Upper lobe of left lung (tissue), 6 donors: Measurements from ENCODE around the gene KCNK4. TPM values are rescaled to one million over a fixed set of nuclear protein-coding genes. Genes with fewer than 3 reads are reported as not detected.

ENCODE experiments used
- ATAC-seq, 2 donors: fragments of 200-7000 bp; cut with Tn5 transposase; one replicate each; pipeline ENCODE4 v1.9.1; 2022; ENCODE audit warnings: mild to moderate bottlenecking in 2 of 2, moderate library complexity in 2 of 2; ENCODE audit not compliant: low FRiP score in 2 of 2
- DNase-seq, 2 donors: peaks; one replicate each; pipeline ENCODE4 v3.0.0-alpha.2; 2019 to 2020
- H3K27ac ChIP-seq, 4 donors: fragments of 200-600 bp; sonication (generic); one replicate each; pipeline ENCODE4 v1.5.1; 2016 to 2019
- H3K27me3 ChIP-seq, 4 donors: fragments of 200-600 bp; sonication (generic); one replicate each; pipeline ENCODE4 v1.5.1; 2017 to 2019
- H3K36me3 ChIP-seq, 4 donors: fragments of 200-600 bp; sonication (generic); one replicate each; pipeline ENCODE4 v1.5.1; 2016 to 2019
- H3K4me1 ChIP-seq, 4 donors: fragments of 200-600 bp; sonication (generic); one replicate each; pipeline ENCODE4 v1.5.1; 2018 to 2019
- H3K4me3 ChIP-seq, 4 donors: fragments of 200-600 bp; sonication (generic); one replicate each; pipeline ENCODE4 v1.5.1; 2017 to 2019; ENCODE audit warnings: mild to moderate bottlenecking in 2 of 4, moderate library complexity in 1 of 4
- H3K9me3 ChIP-seq, 4 donors: fragments of 200-600 bp; sonication (generic); one replicate each; pipeline ENCODE4 v1.5.1; 2018 to 2019
- EP300 ChIP-seq, 4 donors: sonication (generic); formaldehyde crosslinking; IDR thresholded peaks; one replicate each; pipeline ENCODE4 v1.5.1; 2017; ENCODE audit warnings: antibody characterized with exemption in 4 of 4, control low read depth in 2 of 4
- POLR2A ChIP-seq, 4 donors: fragments of 450-650 bp; IDR thresholded peaks; one replicate each; pipeline ENCODE4 v1.5.1; 2016 to 2017; ENCODE audit warnings: antibody characterized with exemption in 4 of 4, mild to moderate bottlenecking in 2 of 4
- POLR2AphosphoS5 ChIP-seq, 2 donors: sonication (generic); formaldehyde crosslinking; IDR thresholded peaks; one replicate each; pipeline ENCODE4 v1.5.1; 2017; ENCODE audit warnings: antibody characterized with exemption in 2 of 2
- WGBS, 2 donors: methylation state at CpG; one replicate each; pipeline ENCODE4 v1.1.5; 2017 to 2018; 5-methylcytosine and 5-hydroxymethylcytosine counted together
- total RNA-seq, 6 donors: library from RNA; depleted of rRNA in 4 of 6; stranded (reverse); fragments of >200 nt in 4 of 6; gene quantifications; one replicate each; pipeline versions ENCODE4 v1.1.0 to v1.2.1, GENCODE V29; 2016 to 2021
- TF ChIP-seq, protein P1 (sequence below), 6 experiments: fragments of 450-650 bp in 4 of 6; fragments of 200-600 bp in 2 of 6; sonication (generic) in 2 of 6; IDR thresholded peaks; one replicate each; pipeline ENCODE4 v1.5.1; 2016 to 2019; ENCODE audit warnings: antibody characterized with exemption in 6 of 6
- donor health status: DM: no; HTN: no; CAD: no; lungs with moderate emphysema.
- donor health status: DM: no; HTN: yes; CAD: no; lungs with severe emphysema.

Gene KCNK4
- total RNA-seq, 6 donors from 2014 or later: 0.17 to 0.55 (median 0.26) TPM; not detected in 3

DNA sequence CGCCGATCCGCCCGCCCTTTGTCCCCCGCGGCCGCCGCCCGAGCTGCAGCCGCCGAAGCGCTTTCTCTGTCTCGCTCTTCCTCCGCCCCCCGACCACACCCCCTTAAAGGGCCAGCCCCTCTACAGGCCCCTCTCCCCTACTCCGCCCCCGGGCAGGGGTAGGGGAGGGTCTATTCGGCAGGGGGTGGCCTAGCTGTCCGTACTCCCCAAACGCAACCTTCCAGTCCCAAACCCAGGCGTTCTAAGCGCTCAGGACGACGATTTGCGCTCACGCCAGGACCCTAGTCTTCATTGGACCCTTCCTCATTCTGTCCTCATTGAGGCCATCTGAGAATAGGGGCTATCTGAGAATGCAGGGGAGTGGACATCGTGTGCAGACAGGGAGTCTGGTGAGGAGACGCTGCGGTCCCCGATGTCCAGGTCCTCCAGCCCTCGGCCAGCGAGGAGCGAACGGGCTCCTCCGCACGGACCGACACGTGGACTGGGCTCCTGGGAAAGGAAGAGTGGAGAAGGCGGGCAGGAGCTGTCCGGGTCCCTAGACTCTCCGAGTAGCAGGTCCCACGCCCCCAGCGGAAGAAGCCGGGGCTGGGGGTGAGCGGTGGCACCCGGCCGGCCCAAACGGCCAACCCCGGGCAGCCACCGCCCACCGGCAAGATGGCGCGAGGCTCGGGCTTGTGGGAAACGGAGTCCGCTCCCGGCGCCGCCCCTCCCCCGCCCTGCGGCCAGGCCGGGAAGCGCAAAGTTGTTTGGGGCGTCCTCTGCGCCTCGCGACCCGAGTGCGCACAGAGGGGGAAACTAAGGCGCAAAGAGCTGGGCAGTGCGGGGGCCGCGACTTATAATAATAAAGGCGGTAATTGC is 44.0 kb upstream of the KCNK4 start, which contains the start of gene PPP1R14B:
PPP1R14B (minus strand) TSS at position 73 of the 858 bp plus-strand sequence. CDS start 270 bp downstream, outside the sequence.
- H3K27ac ChIP-seq: peak within 1 kb of the TSS; percentile 80 to 91 (median 84)
- peak; percentile 92 to 98 for DNase-seq
- 0 to 3% methylated on average over 16 to 56 of the region's 74 CpGs for WGBS, 2 donors
- H3K4me1 ChIP-seq: peaks cover 40 to 58% (median 48%) of the 10 kb centered on the region in 4 donors
- ATAC-seq: peak; percentile 74 to 86
- peaks cover 0 to 13% (median 10%) of the 10 kb centered on the region in 4 donors for H3K36me3 ChIP-seq
- no peaks in the 10 kb centered on the region for H3K9me3 ChIP-seq
- no peaks in the 10 kb centered on the region for H3K27me3 ChIP-seq
- TF ChIP-seq POLR2AphosphoS5 (IDR thresholded peaks at IDR 0.05) (peak; percentile 24 to 62), POLR2A (IDR thresholded peaks at IDR 0.05) (peak in 1 of 4 donors; percentile 48), EP300 (IDR thresholded peaks at IDR 0.05) (no peak)
- TF ChIP-seq, protein P1, sequence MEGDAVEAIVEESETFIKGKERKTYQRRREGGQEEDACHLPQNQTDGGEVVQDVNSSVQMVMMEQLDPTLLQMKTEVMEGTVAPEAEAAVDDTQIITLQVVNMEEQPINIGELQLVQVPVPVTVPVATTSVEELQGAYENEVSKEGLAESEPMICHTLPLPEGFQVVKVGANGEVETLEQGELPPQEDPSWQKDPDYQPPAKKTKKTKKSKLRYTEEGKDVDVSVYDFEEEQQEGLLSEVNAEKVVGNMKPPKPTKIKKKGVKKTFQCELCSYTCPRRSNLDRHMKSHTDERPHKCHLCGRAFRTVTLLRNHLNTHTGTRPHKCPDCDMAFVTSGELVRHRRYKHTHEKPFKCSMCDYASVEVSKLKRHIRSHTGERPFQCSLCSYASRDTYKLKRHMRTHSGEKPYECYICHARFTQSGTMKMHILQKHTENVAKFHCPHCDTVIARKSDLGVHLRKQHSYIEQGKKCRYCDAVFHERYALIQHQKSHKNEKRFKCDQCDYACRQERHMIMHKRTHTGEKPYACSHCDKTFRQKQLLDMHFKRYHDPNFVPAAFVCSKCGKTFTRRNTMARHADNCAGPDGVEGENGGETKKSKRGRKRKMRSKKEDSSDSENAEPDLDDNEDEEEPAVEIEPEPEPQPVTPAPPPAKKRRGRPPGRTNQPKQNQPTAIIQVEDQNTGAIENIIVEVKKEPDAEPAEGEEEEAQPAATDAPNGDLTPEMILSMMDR (IDR thresholded peaks at IDR 0.05): peak in 5 of 6 experiments; percentile 16 to 52 (median 42)
- peak within 1 kb of the TSS; percentile 69 to 79 (median 72) for H3K4me3 ChIP-seq

DNA sequence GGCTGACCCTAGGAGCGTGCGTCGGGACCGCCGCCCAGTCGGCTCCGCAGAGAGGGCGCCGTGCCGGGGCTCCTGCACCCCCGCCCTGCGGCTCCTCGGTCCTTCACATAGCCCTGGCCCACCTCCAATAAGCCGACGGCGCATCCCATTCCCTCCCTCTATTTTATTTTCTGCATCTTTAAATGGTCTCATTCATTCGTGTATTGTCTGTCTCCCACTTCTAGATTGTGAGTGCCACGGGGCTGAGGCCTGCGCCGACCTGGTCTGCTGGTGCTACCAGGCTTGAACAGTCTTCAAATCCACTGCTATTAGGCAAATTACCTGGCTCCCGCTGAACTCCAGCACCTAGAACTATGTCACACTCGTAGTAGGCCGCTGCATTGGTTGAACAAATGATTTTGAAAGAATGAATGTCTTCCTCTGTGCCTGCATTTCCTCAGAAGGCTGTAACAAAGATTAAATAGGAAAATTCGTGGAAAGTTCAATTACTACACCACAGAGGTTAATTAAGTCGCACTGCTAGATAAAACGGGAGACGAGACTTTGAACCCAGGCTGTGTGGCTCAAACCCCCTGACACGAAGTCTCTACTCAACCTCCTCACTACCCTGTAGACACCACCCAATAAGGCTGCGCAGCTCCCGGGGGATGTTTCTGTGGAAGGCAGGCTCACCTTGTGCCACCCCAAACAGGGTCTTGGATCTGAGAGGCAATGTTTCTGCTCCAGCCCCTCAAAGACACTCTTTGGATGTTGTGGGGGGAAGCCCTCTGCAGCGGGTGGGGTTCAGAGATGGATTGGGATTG is 43.2 kb upstream of the KCNK4 start:
- 36 to 46% methylated on average over 30 to 31 of the region's 31 CpGs for WGBS, 2 donors
- Histone ChIP-seq H3K27ac (peak overlapping the region; percentile 80 to 91 (median 84)), H3K27me3 (no peaks in the 10 kb centered on the region), H3K4me1 (peaks cover 40 to 58% (median 48%) of the 10 kb centered on the region in 4 donors), H3K9me3 (no peaks in the 10 kb centered on the region), H3K36me3 (peaks cover 0 to 13% (median 10%) of the 10 kb centered on the region in 4 donors), H3K4me3 (peak overlapping the region; percentile 69 to 79 (median 72))
- ATAC-seq: peak in 1 of 2 donors; percentile 1
- TF ChIP-seq EP300 (IDR thresholded peaks at IDR 0.05): no peak
- TF ChIP-seq POLR2A (IDR thresholded peaks at IDR 0.05): no peak
- TF ChIP-seq, protein P1 (IDR thresholded peaks at IDR 0.05): no peak
- no peak for TF ChIP-seq POLR2AphosphoS5 (IDR thresholded peaks at IDR 0.05)
- DNase-seq: no peak

DNA sequence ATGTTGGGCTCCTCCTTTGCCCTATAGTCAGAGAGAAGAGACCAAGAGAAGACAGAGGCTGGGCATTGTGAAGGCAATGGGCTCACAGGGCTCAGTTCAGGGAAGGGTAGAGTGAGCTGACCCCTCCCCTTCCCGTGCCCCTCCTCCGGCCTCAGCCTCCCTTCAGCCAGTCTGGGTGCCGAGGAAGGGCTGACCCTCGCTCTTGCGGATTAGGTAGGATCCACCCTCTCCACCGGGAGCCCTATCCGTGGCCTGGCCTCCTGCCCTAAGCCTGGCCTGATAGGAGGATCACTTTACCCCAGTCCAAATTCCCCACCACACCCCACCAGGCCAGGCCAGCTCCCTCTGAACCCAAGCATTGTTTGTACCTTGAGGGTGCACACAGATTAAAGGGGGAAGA is 42.5 kb upstream of the KCNK4 start:
- H3K27ac ChIP-seq: no peak overlapping the region
- DNase-seq (no peak), ATAC-seq (no peak)
- peaks cover 41 to 61% (median 47%) of the 10 kb centered on the region in 4 donors for H3K4me1 ChIP-seq
- peaks cover 0 to 8% (median 7%) of the 10 kb centered on the region in 4 donors for H3K36me3 ChIP-seq
- 58 to 87% methylated on average over 3 to 7 of the region's 7 CpGs for WGBS, 2 donors
- H3K9me3 ChIP-seq: no peaks in the 10 kb centered on the region
- H3K4me3 ChIP-seq: no peak overlapping the region
- no peaks in the 10 kb centered on the region for H3K27me3 ChIP-seq
- TF ChIP-seq, protein P1 (IDR thresholded peaks at IDR 0.05): no peak
- no peak for TF ChIP-seq POLR2AphosphoS5 (IDR thresholded peaks at IDR 0.05)
- no peak for TF ChIP-seq EP300 (IDR thresholded peaks at IDR 0.05)
- no peak for TF ChIP-seq POLR2A (IDR thresholded peaks at IDR 0.05)

DNA sequence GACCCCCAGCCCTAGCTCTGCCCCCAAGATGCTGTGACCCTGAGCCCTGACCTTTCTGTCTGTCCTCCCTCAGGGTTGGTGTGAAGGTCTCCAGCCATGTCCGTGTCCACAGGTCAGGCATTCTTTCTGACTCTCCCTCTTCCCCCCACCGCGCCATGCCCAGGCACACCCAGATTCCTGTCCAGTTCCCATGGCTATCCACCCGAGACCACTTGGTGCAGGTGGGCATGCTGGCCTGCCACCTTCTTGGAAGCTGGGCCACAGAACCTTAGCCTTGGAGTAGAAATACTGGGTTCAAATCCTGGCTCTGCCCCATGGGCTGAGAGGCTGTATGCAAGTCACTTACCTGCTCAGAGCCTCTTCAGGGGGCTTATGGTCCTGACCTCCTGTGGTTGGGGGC is 42.1 kb upstream of the KCNK4 start:
- 96 to 97% methylated on average over 3 to 4 of the region's 4 CpGs for WGBS, 2 donors
- H3K36me3 ChIP-seq: peaks cover 0 to 4% (median 2%) of the 10 kb centered on the region in 4 donors
- H3K4me1 ChIP-seq: peaks cover 41 to 63% (median 49%) of the 10 kb centered on the region in 4 donors
- H3K27me3 ChIP-seq: no peaks in the 10 kb centered on the region
- no peak overlapping the region for H3K27ac ChIP-seq
- DNase-seq (no peak), ATAC-seq (no peak)
- TF ChIP-seq, protein P1 (IDR thresholded peaks at IDR 0.05): no peak
- TF ChIP-seq EP300 (IDR thresholded peaks at IDR 0.05) (no peak), POLR2A (IDR thresholded peaks at IDR 0.05) (no peak), POLR2AphosphoS5 (IDR thresholded peaks at IDR 0.05) (no peak)
- no peak overlapping the region for H3K4me3 ChIP-seq
- no peaks in the 10 kb centered on the region for H3K9me3 ChIP-seq
